NCI-H524 treated with DMSO at 0.1 percent for 48 hours (cell line): ENCODE data around the gene OSGIN1.

ENCODE experiments used
- DNase-seq: peaks from one replicate; lab custom pipeline; 2025; lab: John Stamatoyannopoulos, UW

OSGIN1 gene

DNA sequence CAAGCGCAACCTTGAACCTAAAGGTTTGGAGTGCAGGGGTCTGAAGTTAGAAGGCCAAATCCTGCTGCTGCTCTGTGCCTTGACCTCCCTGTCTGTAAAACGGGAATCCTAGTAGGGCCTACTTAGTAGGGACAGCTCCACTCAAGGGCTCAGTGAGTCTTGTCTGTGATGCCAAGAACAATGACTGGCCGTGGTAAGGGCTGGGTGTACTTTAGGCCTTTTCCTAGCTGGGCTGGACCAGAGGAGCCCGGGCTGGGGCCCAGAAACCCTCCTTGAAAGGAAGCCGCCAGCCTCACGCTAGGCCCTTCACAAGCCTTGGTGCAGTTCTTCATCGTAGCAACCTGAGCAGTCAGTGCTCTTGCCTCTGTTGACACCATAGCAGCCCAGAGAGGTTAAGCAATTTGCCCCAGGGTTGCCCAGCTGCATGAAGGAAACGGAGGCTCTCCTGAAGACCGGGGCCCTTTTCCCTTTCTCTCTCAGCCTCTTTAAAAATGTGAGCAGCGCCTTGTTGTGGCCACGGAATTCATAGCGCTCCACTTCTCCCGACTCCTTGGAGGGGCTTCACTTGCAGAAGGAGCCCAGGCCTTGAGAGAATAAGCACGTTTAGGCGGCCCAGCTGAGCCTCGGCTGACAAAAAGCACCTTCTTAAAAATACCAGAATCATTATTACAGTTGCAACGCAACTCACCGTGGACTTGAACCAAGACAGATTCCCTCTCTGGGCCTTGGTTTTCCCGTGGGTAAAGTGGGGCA lies 19.4 kb downstream of the OSGIN1 start:
- DNase-seq: no peak

DNA sequence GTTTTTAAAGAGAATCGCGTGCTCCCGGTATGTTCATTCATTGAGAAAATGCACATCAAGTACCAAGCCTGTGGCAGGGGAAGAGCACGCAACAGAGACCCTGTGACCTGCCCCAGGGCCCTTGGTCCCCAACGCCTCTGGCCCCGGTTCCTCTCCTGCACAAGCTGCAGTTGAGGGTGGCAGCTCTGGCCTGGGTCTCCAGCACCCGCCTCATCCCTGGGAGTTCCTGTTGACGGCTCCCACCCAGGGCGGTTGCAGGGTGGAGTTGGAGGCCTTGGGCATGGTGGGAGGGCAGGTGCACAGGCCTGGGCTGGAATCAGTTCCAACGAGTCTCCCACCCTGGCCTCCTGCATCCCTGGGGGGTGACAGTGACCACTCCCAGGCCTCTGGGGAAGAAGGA lies 20.0 kb downstream of the OSGIN1 start:
- DNase-seq: no peak

DNA sequence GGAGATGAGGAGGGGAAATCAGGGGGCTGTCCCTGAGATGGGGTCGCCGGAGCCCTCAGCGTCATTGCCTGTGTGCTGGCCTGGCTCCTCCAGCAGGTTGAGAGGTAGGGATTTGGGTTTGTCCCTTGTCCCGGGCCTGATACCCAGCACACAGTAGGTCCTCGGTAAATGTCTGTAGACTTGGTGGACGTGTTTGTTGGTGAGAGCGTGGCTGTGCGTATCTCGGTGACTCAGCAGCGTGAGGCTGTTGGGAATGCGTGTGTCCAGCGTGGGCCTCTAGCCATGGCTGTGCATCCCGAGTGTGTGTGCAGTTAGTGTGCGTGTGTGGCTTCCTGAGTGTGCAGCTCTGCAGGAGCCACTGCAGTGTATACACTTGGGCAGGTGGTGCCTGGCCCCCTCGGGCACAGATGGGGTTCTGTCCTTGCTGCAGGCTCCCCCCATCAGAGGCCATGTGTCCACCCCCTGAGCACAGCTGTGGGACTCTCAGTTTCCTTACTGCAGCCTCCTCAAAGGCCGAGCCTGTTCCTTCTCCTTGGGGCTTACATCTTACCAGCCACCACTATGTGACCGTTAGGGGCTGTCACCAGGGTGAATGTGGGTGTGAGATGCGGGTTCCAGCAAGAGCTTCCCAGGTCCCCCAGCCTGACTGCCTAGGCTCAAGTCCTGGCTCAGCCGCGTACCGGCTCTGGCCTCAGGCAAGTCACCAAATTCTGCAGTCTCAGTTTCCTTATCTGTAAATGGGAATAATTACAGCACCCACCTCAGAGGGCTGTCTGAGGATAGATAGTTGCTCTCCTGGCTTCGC lies 20.7 kb downstream of the OSGIN1 start:
- no peak for DNase-seq

DNA sequence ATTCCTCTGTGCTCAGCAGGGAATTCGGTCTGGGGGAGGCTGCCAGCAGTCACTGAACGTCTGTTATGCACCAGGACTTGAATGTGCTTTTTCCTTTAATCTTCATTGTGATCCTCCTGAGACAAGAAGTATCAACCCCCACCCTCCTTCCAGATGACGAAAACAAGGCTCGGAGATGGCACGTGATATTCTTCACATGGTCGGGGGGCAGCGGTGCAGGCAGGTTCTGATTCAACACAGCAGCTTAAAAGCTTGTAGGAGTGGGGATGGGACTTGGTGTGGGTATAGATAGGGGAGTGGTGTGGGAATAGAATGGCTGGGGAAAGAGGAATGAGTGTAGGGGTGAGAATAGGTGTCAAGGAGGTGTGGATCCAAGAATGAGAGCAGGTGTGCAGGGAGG lies 21.4 kb downstream of the OSGIN1 start:
- DNase-seq: peak; percentile 16

DNA sequence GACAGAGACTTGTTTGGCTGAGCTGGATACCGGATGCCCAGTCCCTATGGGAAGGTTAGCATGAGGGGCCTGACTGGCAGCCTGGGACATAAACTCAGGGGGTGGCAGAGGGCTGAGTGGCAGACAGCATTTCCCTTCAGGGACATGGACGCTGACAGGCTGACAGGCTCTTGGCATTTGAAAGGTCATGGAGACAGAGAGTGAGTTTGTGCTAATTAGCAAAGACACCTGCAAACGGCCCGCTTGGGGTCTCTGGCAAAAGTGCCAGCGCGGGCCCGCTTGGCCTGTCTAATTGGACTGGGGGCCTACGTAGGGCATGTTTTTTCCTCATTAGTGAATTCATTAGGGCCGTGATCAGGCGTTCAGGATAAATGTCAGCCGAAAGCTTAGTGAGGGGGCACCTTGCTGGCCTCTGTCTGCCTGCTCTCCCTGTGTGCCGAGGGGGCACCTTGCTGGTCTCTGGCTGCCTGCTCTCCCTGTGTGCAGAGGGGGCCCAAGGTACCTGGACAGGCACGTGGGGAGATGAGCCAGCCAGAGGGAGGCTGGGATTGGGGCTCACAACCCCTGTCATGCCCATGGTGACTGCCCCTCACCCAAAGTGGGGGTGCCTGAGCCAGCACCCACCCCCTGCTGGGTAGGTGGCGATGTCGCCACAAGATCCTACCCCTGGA lies 22.7 kb downstream of the OSGIN1 start:
- DNase-seq: no peak

DNA sequence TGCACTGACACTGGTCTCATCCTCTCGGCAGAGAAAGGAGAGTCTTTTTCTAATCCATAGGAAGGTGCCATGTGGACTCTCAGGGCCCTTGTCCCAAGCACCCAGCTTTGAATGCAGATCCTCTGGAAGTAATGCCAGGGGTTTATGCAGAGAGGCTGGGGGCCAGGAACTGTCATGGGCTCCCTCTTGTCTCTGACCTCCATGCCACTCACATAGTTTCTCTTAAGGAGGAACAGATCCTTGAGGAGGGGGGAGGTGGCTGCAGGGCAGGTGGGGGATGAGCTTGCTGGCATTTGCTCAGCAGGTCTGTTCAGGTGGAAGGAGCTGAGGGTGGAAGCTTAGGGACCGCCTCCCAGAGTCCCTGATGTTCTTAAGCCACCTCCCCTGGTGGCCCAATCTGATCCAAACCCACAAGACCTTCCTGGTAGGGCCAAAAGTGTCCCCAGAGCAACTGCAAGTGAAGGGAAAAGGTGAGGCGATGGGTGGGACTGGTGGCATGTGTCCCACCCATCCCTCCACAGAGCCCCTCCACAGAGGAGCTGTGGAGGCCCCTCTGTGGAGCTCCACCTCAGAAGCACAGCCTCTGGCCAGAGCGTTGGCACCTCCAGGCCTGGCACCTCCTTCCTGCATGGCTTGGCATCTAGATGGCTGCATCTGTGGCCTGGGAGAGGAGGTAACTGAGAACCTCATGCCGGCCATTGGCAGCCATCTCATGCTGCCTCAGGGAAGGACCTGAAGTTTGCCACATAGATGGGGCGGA lies 24.2 kb downstream of the OSGIN1 start:
- no peak for DNase-seq

DNA sequence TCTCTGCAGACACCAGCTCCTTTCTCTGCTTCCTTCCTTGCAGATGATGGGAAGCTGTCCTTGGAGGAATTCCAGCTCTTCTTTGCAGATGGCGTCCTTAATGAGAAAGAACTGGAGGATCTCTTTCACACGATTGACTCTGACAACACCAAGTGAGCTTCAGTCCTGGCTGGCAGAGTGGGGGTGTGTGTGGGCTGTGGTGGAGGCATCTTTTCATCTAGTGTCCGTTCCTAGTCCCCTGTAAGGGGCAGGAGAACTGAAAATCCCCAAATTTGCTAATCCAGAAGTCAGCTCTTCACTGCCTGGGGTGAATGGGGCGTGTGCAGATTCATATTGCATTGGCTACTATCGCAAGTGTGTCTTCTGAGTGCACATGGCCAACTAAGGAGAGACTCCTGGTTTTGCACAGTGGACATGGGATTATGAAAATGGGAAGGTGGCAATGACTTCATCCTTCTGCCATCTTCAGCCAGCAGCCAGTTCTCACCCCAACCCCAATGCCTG lies 25.4 kb downstream of the OSGIN1 start:
- no peak for DNase-seq

DNA sequence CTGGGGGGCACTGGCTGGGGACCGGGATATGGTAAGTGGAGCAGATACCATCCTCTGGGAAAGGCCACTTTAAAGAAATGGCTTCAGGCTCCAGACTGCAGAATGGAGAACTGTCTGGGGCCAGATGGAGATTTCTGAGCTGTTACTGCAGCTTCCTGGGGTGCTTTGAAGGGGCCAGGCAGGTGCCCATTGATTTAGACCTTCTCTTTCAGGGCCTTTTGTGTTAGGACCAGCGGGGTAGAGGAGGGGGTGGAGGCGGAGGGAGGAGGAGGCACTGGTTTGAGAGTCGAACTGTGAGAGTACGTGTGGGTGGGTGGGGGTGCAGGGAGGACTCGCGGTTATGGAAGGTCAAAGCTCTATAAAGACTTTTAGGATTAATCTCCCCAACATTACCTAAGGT lies 26.4 kb downstream of the OSGIN1 start:
- DNase-seq: no peak

DNA sequence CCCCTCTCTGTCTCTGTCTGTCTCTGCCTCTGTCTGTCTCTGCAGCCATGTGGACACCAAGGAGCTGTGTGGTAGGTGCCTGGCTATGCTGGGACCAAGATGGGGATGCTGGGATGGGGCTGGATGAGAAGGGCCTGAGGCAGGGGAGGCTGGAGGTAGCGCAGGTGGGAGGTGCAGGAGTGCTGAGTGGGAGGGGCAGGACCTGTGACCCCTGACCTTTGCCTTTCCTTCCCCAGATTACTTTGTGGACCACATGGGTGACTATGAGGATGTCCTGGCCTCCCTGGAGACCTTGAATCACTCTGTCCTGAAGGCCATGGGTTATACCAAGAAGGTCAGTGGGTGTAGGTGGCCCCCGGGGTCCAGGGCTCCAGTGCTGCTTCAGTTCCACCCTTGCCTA lies 27.8 kb downstream of the OSGIN1 start:
- no peak for DNase-seq

DNA sequence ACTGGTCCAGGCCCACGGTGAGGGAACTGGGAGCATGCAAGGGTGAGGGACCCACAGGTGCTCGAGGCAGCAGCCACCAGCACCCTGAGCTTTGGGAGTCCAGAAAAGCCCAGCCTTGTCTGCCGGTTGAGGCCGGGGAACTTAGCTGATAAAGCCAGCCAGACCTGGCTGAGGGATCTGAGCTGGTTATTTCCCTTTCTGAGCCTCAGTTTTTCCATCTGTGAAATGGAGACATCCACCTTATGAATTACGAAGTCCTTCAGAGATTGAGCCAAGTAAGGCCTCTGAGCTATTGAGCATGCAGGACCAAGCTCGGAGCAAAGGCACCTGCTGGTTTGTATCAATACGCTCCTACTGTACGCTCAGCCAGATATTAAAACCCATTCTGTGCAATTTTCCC lies 28.8 kb downstream of the OSGIN1 start:
- no peak for DNase-seq

DNA sequence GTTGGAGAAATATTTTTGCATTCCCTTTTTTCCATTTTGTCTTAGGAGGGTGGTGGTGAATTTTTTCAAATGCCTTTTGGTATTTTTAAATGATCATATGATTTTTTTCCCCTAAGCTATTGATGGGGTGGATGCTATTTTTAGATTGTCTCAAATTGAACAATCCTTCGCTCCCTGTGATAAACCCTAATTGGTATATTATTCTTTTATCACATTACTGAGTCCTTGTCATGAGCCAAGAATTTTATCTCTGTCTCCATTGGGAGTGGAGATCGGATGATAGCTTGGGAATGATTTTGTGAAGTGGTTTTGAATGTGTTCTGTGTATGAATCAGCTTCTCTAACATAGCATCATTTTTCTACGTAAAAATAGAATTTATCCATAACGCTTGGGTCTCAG lies 30.5 kb downstream of the OSGIN1 start:
- DNase-seq: no peak

DNA sequence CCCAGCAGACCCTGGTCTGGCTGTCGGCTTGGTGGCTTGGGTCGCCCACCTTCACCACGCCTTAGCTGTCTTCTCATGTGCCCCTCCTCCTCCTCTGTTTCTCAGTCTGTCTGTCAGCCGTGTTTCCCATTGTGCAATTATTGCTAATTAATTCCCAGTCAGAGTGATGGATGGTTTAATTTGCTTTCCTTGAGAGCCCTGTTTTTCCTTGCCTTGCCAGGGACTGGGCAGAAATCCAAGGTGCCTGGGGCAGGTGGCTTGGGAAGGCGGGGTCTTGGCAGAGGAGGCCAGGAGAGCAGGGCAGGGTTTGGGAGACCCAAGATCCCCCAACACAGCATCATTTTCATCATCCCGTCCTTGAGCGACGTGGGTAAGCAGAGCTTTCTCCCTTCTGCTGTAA lies 36.3 kb downstream of the OSGIN1 start:
- no peak for DNase-seq

DNA sequence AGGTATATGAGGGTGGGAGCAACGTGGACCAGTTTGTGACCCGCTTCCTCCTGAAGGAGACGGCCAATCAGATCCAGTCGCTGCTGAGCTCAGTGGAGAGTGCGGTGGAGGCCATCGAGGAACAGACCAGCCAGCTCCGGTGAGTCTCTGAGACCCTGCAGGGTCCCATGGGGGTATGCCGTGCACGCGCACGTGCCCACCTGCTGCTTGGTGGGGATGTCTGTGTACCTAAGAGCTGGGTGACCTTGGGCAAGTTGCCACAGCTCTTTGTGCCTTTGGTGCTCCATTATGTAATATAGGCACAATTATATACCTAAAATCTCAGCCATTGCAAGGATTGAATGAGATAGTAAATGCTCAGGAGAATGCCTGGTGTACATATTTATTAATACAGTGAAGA lies 37.5 kb downstream of the OSGIN1 start:
- DNase-seq: no peak

DNA sequence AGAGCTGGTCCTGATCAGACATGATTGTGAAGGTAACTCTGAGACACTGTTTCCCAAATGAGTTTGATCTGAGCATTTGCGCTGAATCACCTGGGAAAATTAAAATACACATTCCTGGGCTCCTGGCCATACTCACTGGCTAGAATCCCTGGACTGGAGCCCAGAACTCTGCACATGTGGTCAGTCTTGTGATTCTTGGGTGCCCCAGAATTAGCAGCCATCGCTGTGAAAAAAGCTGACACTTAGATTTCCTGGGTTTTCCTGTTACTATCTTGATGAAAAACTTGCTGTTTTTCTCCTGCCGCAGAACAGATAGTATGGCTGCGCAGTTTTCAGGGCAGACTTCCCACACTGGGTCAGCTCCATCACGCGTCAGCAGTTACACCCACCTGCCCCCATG lies 39.6 kb downstream of the OSGIN1 start:
- DNase-seq: no peak

DNA sequence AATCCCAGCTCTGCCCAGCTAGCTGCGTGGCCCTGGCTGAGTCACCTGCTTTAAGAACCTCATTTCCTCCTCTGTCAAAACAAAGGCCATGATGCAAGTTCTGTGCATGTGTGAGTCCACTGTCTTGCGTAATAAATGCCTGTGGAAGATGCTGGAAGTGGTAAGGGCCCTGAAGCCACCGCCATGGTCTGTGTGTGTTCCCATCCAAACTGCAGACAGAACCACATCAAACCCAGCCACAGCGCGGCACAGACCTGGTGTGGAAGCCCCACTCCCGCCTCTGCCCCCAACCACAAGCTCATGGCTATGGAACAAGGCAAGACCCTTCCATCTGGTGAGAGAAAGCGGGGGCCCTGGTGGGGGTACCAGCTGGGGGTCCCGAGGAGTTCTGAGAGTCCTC lies 41.0 kb downstream of the OSGIN1 start:
- no peak for DNase-seq

DNA sequence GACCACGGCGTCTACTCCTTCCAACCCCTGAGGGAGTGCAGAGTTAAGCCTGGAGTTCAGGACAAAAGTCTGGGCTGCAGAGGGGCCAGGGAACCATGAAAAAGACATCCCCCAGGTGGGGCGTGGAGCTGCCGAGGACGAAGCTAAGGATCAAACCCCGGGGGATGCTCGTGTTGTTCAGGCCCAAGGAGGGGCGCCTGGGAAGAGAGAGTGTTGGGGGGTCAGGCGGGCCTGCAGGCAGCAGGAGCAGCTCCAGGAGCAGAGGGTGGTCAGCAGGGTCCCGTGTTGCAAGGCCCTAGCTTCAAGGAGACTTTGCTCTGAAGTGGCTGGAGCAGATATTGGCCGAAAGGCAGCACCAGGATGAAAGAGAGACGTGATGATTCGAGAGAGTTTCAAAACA lies 41.7 kb downstream of the OSGIN1 start:
- no peak for DNase-seq

DNA sequence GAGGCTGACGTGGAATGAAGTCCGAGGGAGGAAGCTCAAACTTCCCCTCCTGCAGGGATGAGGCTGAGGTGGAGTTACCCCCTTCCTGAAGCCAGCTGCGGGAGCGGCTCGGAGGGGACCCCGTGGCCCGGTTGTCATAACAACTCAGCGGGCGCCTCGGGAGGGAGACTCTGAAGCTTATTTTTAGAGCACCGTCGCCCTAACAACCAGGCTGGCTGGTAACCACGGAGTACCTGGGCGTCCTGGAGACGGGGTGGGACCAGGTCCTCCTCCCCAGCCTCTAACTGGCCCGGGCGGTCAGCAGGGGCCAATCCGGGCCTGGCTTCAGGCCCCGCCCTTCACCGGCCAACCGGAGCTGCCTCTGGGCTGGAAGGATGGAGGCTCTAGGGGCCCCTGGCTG lies 42.7 kb downstream of the OSGIN1 start:
- no peak for DNase-seq

DNA sequence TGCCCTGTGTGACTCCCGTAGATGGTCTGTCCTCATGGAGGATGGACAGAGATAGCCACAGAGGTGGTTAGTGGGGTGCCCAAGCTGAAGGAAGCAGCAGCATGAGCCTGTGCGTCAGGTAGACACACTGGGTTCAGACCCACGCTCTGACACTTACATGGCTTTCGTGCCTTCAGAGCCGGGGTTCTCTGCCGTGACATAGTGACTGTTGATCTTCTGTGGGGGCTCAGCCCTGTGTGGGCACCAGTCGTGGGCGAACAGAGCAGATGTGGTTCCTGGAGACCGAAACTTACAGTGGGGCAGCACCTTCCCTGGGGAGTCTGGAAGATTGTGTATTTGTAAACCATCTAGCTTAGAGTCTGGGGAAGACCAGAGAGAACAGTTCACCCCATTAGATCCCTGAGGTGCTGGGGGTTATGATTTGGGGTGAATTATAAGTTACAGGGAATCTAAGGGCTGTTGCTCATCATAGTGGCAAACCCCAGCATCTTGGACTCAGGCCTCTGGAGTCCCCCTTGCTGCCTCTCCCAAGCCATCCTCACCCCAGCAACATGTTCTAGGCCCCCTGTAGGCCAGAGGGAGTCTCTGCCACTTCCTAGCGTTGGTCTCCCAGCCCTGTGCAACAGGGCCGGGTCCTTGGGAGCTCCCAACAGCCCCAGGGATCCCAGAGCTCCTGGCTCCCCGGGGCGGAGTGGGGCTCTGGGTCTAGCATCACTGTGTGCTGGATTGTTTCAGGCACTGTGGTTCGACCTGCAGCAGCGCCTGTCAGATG lies 43.6 kb downstream of the OSGIN1 start:
- no peak for DNase-seq

DNA sequence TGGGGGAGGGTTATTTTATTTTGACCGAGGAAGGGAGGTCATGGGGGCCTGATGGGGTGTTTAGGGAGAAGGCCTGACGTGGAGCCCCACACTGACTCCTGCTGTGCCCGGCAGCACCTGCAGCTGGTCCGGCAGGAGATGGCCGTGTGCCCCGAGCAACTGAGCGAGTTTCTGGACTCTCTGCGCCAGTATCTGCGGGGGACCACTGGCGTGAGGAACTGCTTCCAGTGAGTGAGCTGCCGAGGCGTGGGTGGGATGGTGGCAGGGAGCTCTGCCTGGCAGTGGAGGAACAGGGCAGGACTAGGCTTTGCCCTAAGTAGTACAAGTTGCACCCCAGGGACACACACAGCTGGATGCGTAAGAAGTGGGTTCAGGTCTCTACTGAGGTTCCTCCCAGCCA lies 45.1 kb downstream of the OSGIN1 start:
- no peak for DNase-seq

DNA sequence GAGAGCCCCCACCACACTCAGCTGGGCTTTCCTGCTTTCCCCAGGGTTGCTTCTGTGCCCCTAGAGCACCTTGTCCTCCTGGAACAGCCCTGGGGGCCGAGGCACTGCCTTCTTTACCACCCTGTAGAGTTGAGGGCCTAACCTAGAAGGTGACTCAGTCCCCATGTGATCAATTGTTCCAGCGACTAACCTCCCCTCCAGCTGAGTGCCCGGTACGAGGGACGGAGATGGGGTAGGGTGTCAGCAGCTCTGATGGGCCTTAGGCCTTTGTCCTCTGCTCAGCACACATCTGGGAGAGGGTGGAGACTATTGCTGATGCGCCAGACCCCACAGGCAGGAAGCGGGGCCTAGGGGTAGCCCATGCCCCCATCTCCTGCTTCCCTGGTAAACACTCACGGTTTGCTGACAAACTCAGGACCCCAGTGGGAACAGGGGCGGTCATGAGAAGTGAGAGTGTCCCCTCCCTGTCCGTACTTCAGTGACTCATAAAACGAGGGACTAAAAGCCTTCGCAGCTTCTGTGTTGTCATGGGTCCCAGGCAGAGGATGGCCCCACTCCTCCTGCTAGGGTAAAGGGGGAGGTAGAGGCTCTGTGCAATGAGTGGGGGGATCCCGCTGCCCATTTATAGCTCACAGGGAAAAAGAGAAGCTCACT lies 48.1 kb downstream of the OSGIN1 start:
- no peak for DNase-seq

DNA sequence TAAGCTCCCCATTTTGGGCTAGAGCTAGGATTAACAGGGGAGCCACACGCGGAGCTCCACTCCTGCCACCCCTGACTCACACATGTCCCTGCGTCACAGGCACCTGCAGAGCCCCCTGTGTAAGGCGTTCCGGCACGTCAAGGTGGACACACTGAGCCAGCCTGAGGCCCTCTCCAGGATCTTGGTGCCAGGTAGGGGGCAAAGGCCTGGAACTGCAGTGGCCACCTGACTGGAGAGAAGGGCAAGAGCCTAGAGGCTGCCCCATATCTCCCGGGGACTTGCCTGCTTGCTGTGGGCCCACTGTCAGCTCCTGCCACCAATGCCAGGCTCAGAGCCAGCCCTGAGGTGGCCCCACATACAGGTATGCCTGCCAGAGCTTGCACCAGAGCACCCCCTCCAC lies 48.7 kb downstream of the OSGIN1 start:
- DNase-seq: no peak
